ENCODE measurements around the gene RBMX.

DNA sequence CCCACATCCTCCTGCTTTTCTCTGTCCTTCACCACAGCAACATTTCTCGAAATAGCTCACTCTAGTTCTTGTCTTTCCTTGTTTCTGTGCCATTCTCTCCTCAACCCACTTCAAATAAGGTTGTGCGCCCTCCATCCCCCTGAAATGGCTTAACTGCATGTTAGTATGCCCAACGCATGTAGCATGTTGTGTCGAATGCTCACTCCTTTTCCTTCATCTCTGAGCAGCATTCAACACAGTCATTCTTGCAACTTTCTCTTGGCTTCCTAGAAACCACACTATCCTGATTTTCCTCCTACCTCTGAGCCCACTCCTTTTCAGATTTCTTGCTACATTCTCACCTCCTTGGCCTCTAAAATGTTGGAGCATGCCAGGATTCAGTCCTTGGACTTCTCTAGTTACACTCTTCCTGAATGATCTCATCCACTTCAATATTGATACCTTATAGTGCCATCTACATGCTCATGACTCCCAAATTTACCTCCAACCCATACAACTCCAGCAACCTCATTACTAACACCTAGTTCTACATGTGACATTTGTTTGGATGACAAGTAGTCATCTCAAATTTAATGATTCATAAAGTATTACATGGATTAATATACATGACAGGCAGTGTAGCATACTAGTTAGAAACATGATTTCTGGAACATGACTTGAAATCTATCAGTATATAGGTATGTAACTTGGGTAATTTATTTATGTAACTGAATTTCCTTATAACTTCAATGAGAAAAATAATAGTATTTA lies 22.3 kb downstream of the RBMX start:
- TF ChIP-seq, protein P1, sequence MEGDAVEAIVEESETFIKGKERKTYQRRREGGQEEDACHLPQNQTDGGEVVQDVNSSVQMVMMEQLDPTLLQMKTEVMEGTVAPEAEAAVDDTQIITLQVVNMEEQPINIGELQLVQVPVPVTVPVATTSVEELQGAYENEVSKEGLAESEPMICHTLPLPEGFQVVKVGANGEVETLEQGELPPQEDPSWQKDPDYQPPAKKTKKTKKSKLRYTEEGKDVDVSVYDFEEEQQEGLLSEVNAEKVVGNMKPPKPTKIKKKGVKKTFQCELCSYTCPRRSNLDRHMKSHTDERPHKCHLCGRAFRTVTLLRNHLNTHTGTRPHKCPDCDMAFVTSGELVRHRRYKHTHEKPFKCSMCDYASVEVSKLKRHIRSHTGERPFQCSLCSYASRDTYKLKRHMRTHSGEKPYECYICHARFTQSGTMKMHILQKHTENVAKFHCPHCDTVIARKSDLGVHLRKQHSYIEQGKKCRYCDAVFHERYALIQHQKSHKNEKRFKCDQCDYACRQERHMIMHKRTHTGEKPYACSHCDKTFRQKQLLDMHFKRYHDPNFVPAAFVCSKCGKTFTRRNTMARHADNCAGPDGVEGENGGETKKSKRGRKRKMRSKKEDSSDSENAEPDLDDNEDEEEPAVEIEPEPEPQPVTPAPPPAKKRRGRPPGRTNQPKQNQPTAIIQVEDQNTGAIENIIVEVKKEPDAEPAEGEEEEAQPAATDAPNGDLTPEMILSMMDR (IDR thresholded peaks at IDR 0.05), result no peak
- no peak for TF ChIP-seq POLR2AphosphoS5 (IDR thresholded peaks at IDR 0.05)
- no peak for TF ChIP-seq POLR2A (IDR thresholded peaks at IDR 0.05)
- TF ChIP-seq EP300 (IDR thresholded peaks at IDR 0.05), result no peak
